Measurements from ENCODE around the gene ELAC2. TPM values are rescaled to one million over a fixed set of nuclear protein-coding genes. Genes with fewer than 3 reads are reported as not detected.

Gene ELAC2
- total RNA-seq, 1 donor from 2014 or later = 45.4 TPM

- no peak for DNase-seq
Measured at GRCh38 chr17:13024016-13024415, 6.2 kb upstream of the ELAC2 start.

- no peak for DNase-seq
Measured at GRCh38 chr17:13016881-13017654, 759 bp downstream of the ELAC2 start.

- DNase-seq = no peak
Measured at GRCh38 chr17:13014801-13015200, 3.0 kb downstream of the ELAC2 start.

DNA sequence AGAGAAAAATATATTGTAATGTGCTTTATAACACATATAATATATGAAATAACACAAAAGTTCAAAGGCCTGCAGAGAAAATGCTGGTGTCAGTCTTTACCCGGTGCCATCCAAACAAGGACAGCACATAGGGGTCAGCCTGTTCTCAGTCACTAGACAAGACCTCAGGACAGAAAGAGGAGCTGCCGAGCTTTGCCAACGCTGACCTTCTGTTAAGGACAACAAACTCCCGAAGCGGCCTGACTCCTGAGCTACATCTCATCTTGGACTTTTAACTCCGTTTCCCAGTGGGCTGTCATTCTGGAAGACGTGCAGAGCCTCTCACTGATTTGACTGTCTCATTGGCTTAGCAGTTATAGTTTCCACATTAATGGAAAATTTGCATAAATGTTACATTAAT is 6.9 kb downstream of the ELAC2 start:
- DNase-seq = no peak

GRCh38 chr17:13008461-13008860 is 9.4 kb downstream of the ELAC2 start:
- DNase-seq = no peak

DNA sequence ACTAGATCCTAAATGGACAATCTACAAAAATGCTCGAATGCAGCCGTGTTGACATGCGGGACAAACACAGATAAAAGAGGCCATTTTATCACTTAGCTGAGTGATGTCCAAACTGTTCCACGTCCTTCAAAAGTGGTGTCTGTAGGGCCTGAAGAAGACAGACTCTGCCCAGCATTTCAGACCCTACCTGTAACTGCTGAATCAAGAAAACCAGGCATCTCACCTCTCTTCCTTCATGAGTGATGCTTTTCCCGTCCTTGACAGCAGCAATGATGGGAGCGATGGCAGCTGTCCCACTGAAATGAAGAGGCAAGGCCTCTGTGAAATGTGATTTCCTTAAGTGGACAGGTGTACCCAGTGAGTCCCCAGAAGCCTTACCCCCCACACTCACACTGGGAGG is 12.3 kb downstream of the ELAC2 start:
- no peak for DNase-seq

GRCh38 chr17:13004336-13004735 is 13.5 kb downstream of the ELAC2 start:
- no peak for DNase-seq

- DNase-seq = no peak
Measured at GRCh38 chr17:13003927-13004326, 13.9 kb downstream of the ELAC2 start.

GRCh38 chr17:13003454-13003851 is 14.4 kb downstream of the ELAC2 start:
- DNase-seq = no peak

DNA sequence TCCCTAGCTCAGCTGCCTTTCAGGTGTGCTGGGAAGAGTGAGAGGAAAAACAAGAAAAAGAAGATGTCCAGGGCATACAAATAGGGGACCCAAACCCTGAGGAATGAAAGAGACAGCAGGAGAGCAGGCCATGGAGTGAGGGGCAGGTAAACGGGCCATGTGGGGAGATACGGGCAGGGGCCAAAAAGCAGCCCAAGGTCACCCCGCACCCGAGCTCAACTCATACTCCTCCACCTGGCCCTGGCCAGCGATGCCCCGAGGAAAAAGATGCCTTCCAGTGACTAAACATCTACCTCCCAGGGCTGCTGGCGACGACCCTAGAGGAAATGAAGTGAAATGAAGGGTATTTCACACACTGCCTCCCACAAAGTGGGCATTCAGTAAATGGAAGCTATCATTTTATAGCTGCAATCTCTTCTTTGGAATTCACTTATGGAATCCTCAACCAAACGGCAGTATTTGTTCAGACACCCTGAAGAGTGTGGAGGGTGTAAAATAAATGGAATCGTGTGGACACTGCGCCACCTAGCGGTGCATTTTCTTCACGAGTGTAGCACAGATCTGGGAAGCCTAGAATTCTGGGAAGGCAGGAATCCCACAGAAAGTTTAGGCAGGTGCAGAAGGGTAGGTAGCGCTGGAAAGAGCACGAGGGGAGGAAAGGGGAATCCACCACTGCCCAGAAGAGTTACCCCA is 14.9 kb downstream of the ELAC2 start:
- DNase-seq = peak; percentile 37

DNA sequence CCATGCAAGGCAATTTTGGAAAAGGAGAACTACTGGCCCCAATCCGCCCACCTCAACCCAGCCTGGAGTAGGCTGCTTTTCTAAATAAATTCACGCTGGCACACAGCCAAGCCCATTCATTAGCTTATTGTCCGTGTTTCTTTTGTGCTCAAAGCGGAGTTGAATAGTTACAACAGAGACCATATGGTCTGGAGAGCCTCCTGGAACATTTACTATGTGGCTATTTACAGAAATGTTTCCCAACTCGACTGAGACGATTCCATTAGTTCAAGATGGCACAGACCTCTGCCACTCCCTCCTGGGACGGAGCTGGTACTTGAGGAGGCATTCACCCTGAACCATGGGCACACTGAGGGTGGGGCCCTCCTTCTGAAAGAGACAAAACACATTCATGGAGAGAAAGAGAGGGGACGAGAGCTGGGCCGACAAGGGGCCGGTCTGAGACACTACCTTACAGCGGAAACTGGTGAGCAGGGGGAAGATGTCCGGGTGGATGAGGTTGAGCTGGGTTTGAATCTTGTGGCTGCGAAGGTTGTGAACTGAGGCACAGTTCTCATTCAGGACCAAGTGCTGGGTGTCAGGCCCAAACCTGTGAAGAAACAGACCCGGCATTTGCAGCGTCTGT is 15.7 kb downstream of the ELAC2 start:
- peak; percentile 17 for DNase-seq

- no peak for DNase-seq
Measured at GRCh38 chr17:13000561-13000960, 17.3 kb downstream of the ELAC2 start.

DNA sequence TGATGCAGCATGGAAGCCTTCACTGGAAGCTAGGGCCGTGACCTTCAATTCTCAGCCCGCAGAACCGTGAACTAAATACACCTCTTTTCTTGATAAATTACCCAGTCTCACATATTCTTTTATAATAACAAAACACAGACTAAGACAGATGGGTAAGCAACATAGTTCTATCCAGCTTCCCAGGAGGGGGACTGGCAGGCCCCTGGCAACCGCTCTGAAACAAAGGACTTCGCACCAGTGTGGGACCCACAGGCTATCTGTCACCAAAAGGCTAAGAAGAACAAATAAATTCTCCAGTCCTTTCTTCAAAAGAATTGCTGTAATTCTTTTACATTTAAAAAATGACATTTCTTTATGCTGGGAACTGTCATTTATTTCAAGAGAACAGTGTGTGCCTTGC is 19.0 kb downstream of the ELAC2 start:
- no peak for DNase-seq

DNA sequence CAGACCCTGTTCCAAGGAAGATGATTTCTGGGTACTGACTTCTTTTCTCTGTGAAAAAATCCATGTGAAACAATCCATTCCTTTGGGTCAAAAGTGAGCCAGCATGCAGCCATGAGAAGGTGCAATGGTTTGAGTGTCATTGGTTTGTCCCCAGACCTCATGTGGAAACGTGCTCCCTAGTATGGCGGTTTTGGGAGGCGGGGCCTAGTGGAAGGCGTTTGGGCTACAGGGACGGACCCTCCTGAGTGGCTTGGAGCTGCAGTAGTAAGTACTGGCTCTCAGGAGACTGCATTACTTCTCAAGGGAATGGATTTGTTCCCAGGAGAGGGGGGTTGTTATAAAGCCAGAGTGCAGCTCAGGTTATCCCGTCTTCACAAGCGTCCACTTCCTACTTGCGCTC is 19.4 kb downstream of the ELAC2 start:
- DNase-seq = no peak

DNA sequence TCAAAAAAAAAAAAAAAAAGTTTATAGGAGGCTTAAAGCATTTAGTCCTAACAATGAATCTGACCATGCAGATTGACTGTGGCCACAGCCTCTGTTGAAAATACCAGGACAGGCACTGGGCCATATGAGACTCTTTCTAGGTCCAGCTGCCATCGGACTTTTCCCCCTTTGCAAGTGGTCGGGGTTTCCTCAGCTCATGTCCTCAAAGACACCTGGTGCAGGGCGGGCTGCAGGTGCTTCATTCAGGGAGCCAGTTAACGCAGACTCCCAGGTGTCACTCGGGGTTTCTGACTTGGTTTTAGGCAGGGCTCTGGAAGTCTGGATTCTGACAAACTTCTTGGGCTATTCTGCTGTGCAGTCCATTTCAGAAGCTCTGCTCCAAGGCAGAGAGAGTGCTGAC is 20.9 kb downstream of the ELAC2 start:
- no peak for DNase-seq

GRCh38 chr17:12996357-12996756 is 21.5 kb downstream of the ELAC2 start:
- no peak for DNase-seq

GRCh38 chr17:12995896-12996295 is 21.9 kb downstream of the ELAC2 start:
- no peak for DNase-seq

GRCh38 chr17:12995106-12995895 is 22.5 kb downstream of the ELAC2 start:
- DNase-seq = no peak

- no peak for DNase-seq
Measured at GRCh38 chr17:12994341-12995074, 23.3 kb downstream of the ELAC2 start.

- DNase-seq = no peak
Measured at GRCh38 chr17:12993631-12994030, 24.2 kb downstream of the ELAC2 start.

GRCh38 chr17:12992676-12993075 is 25.2 kb downstream of the ELAC2 start:
- DNase-seq = no peak

DNA sequence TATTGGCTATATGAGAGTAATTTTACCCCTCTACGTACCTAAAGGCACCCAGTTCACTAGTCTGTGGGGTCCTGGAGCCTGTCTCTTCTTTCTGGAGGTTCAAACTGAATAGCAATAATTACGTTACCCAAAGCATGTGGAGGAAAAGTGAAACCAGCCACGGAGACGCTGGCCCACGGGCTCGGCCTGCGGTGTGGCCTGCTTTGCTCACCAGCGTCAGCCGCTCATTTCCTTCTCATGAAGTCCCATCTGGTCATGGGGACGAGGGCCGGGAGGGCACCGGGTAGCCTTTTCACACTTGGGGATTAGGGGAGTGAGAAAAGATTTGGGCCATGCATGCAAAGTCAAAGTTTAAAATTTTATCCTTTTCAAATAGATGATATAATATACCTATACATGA is 26.9 kb downstream of the ELAC2 start:
- DNase-seq = no peak
